ENCODE results near the gene SLC39A8. TPM values are rescaled to one million over a fixed set of nuclear protein-coding genes. Genes with fewer than 3 reads are reported as not detected.
"Not testable (repeated sequence)": the region's sequence is repeated elsewhere in the genome, so short reads cannot be mapped to it uniquely, and the experiment has no call there.

SLC39A8 gene
- total and polyA plus RNA-seq, 2 donors from 2014 or later, result 7.1 to 19.7 TPM

DNA sequence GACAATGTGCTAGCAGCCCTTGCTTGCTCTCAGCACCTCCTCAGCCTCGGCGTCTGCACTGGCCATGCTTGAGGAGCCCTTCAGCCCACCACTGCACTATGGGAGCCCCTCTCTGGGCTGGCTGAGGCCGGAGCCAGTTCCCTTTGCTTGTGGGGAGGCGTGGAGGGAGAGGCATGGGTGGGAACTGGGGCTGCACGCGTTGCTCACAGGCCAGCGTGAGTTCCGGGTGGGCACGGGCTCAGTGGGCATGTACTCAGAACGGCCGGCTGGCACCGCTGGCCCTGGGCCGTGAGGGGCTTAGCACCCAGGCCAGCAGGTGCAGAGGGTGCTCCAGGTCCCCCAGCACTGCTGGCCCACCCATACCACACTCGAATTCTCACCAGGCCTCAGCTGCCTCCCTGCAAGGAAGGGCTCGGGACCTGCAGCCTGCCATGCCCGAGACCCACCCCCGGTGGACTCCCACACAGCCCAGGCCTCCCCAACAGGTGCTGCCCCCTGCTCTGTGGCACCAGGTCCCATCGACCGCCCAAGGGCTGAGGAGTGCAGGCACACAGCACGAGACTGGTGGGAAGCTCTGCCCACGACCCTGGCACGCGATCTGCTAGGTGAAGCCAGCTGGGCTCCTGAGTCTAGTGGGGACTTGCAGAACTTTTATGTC is 100.3 kb downstream of the SLC39A8 start:
- TF ChIP-seq, protein P1, sequence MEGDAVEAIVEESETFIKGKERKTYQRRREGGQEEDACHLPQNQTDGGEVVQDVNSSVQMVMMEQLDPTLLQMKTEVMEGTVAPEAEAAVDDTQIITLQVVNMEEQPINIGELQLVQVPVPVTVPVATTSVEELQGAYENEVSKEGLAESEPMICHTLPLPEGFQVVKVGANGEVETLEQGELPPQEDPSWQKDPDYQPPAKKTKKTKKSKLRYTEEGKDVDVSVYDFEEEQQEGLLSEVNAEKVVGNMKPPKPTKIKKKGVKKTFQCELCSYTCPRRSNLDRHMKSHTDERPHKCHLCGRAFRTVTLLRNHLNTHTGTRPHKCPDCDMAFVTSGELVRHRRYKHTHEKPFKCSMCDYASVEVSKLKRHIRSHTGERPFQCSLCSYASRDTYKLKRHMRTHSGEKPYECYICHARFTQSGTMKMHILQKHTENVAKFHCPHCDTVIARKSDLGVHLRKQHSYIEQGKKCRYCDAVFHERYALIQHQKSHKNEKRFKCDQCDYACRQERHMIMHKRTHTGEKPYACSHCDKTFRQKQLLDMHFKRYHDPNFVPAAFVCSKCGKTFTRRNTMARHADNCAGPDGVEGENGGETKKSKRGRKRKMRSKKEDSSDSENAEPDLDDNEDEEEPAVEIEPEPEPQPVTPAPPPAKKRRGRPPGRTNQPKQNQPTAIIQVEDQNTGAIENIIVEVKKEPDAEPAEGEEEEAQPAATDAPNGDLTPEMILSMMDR (IDR thresholded peaks at IDR 0.05; ENCODE audit: borderline replicate concordance, extremely low read depth, insufficient read depth), result no peak
- H3K36me3 ChIP-seq (ENCODE audit: control insufficient read depth in 2 of 3, insufficient read depth in 3 of 3, low read length in 3 of 3), result no peaks in the 10 kb centered on the region
- intact Hi-C loops (cut with DNase I), result no loop called here
- no peaks in the 10 kb centered on the region for H3K4me1 ChIP-seq (ENCODE audit: control insufficient read depth in 2 of 3, insufficient read depth in 2 of 3, low read depth in 1 of 3, low read length in 3 of 3)
- no peaks in the 10 kb centered on the region for H3K27me3 ChIP-seq (ENCODE audit: control insufficient read depth, insufficient read depth, low read length)
- H3K9ac ChIP-seq (ENCODE audit: low read length in 3 of 3), result no peak overlapping the region
- no peaks in the 10 kb centered on the region for H3K9me3 ChIP-seq (ENCODE audit: control insufficient read depth in 2 of 3, insufficient read depth in 1 of 3, low read length in 3 of 3)
- no peak overlapping the region for H3K4me3 ChIP-seq (ENCODE audit: low read length in 3 of 3)
- FAIRE-seq (no peak), DNase-seq (no peak)
- no peak overlapping the region for H3K27ac ChIP-seq (ENCODE audit: low read depth in 2 of 2, low read length in 2 of 2)

DNA sequence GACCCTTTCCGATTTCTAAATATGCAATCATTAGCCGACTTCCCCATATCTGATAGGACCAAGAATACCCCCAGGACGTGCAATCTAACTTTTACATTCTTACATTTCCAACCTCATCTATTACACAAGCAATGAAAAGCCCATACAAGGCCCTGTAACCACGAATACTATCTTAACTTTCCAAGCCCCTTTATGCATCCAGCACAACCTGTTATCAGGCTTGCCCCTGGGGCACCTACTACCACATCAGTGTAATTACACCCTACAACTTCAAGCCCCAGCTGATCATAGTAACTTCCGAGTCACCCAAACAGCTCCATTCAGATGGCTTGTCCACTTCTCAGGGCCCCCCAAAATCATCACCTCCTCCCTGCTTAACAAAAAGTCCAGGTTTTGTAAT is 102.0 kb downstream of the SLC39A8 start:
- H3K27me3 ChIP-seq (ENCODE audit: control insufficient read depth, insufficient read depth, low read length); DNase-seq; intact Hi-C loops (cut with DNase I); H3K4me1 ChIP-seq (ENCODE audit: control insufficient read depth in 2 of 3, insufficient read depth in 2 of 3, low read depth in 1 of 3, low read length in 3 of 3); H3K9me3 ChIP-seq (ENCODE audit: control insufficient read depth in 2 of 3, insufficient read depth in 1 of 3, low read length in 3 of 3); H3K36me3 ChIP-seq (ENCODE audit: control insufficient read depth in 2 of 3, insufficient read depth in 3 of 3, low read length in 3 of 3); FAIRE-seq; H3K4me3 ChIP-seq (ENCODE audit: low read length in 3 of 3); H3K9ac ChIP-seq (ENCODE audit: low read length in 3 of 3); H3K27ac ChIP-seq (ENCODE audit: low read depth in 2 of 2, low read length in 2 of 2): not testable (repeated sequence)

DNA sequence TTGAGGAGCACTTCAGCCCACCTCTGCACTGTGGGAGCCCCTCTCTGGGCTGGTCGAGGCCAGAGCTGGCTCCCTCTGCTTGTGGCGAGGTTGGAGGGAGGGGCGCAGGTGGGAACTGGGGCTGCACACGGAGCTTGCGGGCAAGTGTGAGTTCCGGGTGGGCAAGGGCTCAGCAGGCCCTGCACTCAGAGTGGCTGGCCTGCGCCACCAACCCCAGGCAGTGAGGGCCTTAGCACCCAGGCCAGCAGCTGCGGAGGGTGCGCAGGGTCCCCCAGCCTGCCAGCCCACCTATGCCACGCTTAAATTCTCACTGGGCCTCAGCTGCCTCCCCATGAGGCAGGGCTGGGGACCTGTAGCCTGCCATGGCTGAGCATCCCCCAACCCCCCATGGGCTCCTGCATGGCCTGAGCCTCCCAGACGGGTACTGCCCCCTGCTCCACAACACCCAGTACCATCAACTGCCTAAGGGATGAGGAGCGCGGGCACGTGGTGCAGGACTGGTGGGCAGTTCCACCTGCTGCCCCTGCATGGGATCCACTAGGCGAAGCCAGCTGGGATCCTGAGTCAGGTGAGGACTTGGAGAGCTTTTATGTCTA is 110.9 kb downstream of the SLC39A8 start:
- DNase-seq (no peak), FAIRE-seq (no peak)
- H3K4me3 ChIP-seq (ENCODE audit: low read length in 3 of 3), result no peak overlapping the region
- H3K27me3 ChIP-seq (ENCODE audit: control insufficient read depth, insufficient read depth, low read length), result no peaks in the 10 kb centered on the region
- no peaks in the 10 kb centered on the region for H3K4me1 ChIP-seq (ENCODE audit: control insufficient read depth in 2 of 3, insufficient read depth in 2 of 3, low read depth in 1 of 3, low read length in 3 of 3)
- no peak overlapping the region for H3K9ac ChIP-seq (ENCODE audit: low read length in 3 of 3)
- intact Hi-C loops (cut with DNase I), result no loop called here
- TF ChIP-seq, protein P1 (IDR thresholded peaks at IDR 0.05; ENCODE audit: borderline replicate concordance, extremely low read depth, insufficient read depth), result no peak
- H3K27ac ChIP-seq (ENCODE audit: low read depth in 2 of 2, low read length in 2 of 2), result no peak overlapping the region
- no peaks in the 10 kb centered on the region for H3K36me3 ChIP-seq (ENCODE audit: control insufficient read depth in 2 of 3, insufficient read depth in 3 of 3, low read length in 3 of 3)
- H3K9me3 ChIP-seq (ENCODE audit: control insufficient read depth in 2 of 3, insufficient read depth in 1 of 3, low read length in 3 of 3), result no peaks in the 10 kb centered on the region

DNA sequence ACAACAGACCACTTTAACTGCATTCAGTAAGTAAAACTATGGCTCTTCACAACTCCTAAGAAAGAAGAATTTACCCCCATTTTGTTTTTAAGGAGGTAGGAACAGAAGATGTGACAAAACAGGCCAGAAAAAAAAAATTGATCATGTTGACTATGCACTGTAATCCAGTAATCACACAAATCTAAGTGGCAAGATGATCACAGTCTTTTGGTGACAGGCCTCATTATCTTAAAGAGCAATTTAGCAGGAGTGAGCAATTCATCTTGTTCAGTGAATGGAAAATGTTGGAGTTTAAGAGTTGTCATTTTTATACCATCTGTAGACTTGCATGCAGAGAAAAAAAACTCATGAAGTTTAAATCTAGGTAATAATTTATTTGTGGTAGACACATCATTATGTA is 115.1 kb downstream of the SLC39A8 start:
- DNase-seq (no peak), FAIRE-seq (no peak)
- Histone ChIP-seq H3K36me3 (ENCODE audit: control insufficient read depth in 2 of 3, insufficient read depth in 3 of 3, low read length in 3 of 3) (no peaks in the 10 kb centered on the region), H3K27me3 (ENCODE audit: control insufficient read depth, insufficient read depth, low read length) (no peaks in the 10 kb centered on the region), H3K27ac (ENCODE audit: low read depth in 2 of 2, low read length in 2 of 2) (no peak overlapping the region), H3K4me3 (ENCODE audit: low read length in 3 of 3) (no peak overlapping the region), H3K9me3 (ENCODE audit: control insufficient read depth in 2 of 3, insufficient read depth in 1 of 3, low read length in 3 of 3) (no peaks in the 10 kb centered on the region), H3K4me1 (ENCODE audit: control insufficient read depth in 2 of 3, insufficient read depth in 2 of 3, low read depth in 1 of 3, low read length in 3 of 3) (no peaks in the 10 kb centered on the region), H3K9ac (ENCODE audit: low read length in 3 of 3) (no peak overlapping the region)
- intact Hi-C loops (cut with DNase I), result no loop called here
- TF ChIP-seq, protein P1 (IDR thresholded peaks at IDR 0.05; ENCODE audit: borderline replicate concordance, extremely low read depth, insufficient read depth), result no peak
